Measurements from ENCODE around the gene HOXC4.

GRCh38 chr12:54019091-54019811, 34.4 kb upstream of the HOXC4 start:
- no peak for TF ChIP-seq CTCF (conservative IDR thresholded peaks at IDR 0.05)
- no peak for TF ChIP-seq ZFX (IDR thresholded peaks at IDR 0.05)
